Body of pancreas (tissue), 4 donors: ENCODE data around the gene GPR141. TPM values are rescaled to one million over a fixed set of nuclear protein-coding genes. Genes with fewer than 3 reads are reported as not detected.

Experiments used
- ATAC-seq: fragments of 150-250 bp; one replicate; pipeline ENCODE4 v1.9.1; 2016
- DNase-seq, 4 donors: peaks; one replicate each; pipeline ENCODE4 v3.0.0-alpha.2; 2019
- H3K27ac ChIP-seq, 4 donors: fragments of 200-600 bp; sonication (generic); 1 replicate in 3 of 4; 2 replicates in 1 of 4; pipeline versions ENCODE4 v1.5.1 to v1.6.1; 2016 to 2019; ENCODE audit warnings: mild to moderate bottlenecking in 1 of 4, mixed read lengths in 1 of 4, moderate library complexity in 1 of 4
- H3K27me3 ChIP-seq, 2 donors: fragments of 200-600 bp; sonication (generic); one replicate each; pipeline ENCODE4 v1.6.0; 2016; ENCODE audit warnings: mild to moderate bottlenecking in 1 of 2
- H3K36me3 ChIP-seq, 2 donors: fragments of 200-600 bp; sonication (generic); replicated peaks in 1 of 2; 2 replicates each; pipeline ENCODE4 v1.5.1; 2016; ENCODE audit warnings: low read depth in 2 of 2; ENCODE audit not compliant: insufficient read depth in 1 of 2
- H3K4me1 ChIP-seq: fragments of 200-600 bp; sonication (generic); one replicate; pipeline ENCODE4 v1.6.0; 2016
- H3K4me3 ChIP-seq, 2 donors: fragments of 200-600 bp; sonication (generic); 1 replicate in 1 of 2; 2 replicates in 1 of 2; pipeline ENCODE4 v1.5.1; 2016 to 2019
- H3K9me3 ChIP-seq, 3 donors: fragments of 200-600 bp; sonication (generic); 1 replicate in 2 of 3; 2 replicates in 1 of 3; pipeline ENCODE4 v1.5.1; 2016
- CTCF ChIP-seq, 7 experiments: fragments of 450-650 bp in 4 of 7; fragments of 200-600 bp in 3 of 7; sonication (generic) in 3 of 7; IDR thresholded peaks; one replicate each; pipeline ENCODE4 v1.5.1; 2016 to 2019; ENCODE audit warnings: antibody characterized with exemption in 7 of 7
- POLR2A ChIP-seq, 3 donors: fragments of 450-650 bp; IDR thresholded peaks; one replicate each; pipeline ENCODE4 v1.6.1; 2016; ENCODE audit warnings: antibody characterized with exemption in 3 of 3, mild to moderate bottlenecking in 2 of 3
- WGBS, 2 donors: methylation state at CpG; one replicate each; pipeline ENCODE4 v1.1.5; 2017; 5-methylcytosine and 5-hydroxymethylcytosine counted together
- intact Hi-C: fragments of 100-400 bp; cut with DNase I; formaldehyde crosslinking; loops from one replicate; pipeline ENCODE4 v1.15.1; 2023
- total RNA-seq, 2 donors: library from RNA; depleted of rRNA; stranded (reverse); fragments of >200 nt; gene quantifications; one replicate each; pipeline ENCODE4 v1.1.0, GENCODE V29; 2016

Gene GPR141
- total RNA-seq, 2 donors from 2014 or later: 6.3 TPM; not detected in 1

- TF ChIP-seq CTCF (IDR thresholded peaks at IDR 0.05): no peak
- H3K9me3 ChIP-seq: no peaks in the 10 kb centered on the region
- H3K4me1 ChIP-seq: peaks cover 10% of the 10 kb centered on the region
- H3K4me3 ChIP-seq: no peak overlapping the region
- no peaks in the 10 kb centered on the region for H3K36me3 ChIP-seq
- DNase-seq (no peak), ATAC-seq (no peak)
- WGBS, 2 donors: 85% methylated on average over 1 of the region's 1 CpG
- H3K27ac ChIP-seq: no peak overlapping the region
- intact Hi-C loops: no loop called here
- H3K27me3 ChIP-seq: no peaks in the 10 kb centered on the region
Observed at GRCh38 chr7:37726016-37726415, 42.5 kb downstream of the GPR141 start.

- no peaks in the 10 kb centered on the region for H3K36me3 ChIP-seq
- no peak for TF ChIP-seq POLR2A (IDR thresholded peaks at IDR 0.05)
- TF ChIP-seq CTCF (IDR thresholded peaks at IDR 0.05): no peak
- H3K4me1 ChIP-seq: peaks cover 25% of the 10 kb centered on the region
- H3K27ac ChIP-seq: no peak overlapping the region
- no peaks in the 10 kb centered on the region for H3K9me3 ChIP-seq
- DNase-seq: peak in 1 of 4 donors; percentile 16
- intact Hi-C loops: no loop called here
- no peaks in the 10 kb centered on the region for H3K27me3 ChIP-seq
- no peak overlapping the region for H3K4me3 ChIP-seq
- 50 to 83% methylated on average over 1 of the region's 1 CpG for WGBS, 2 donors
- no peak for ATAC-seq
Observed at GRCh38 chr7:37728747-37729146, 45.2 kb downstream of the GPR141 start.

- Histone ChIP-seq H3K27ac (no peak overlapping the region), H3K4me1 (peaks cover 25% of the 10 kb centered on the region), H3K9me3 (no peaks in the 10 kb centered on the region), H3K4me3 (no peak overlapping the region), H3K36me3 (no peaks in the 10 kb centered on the region), H3K27me3 (no peaks in the 10 kb centered on the region)
- ATAC-seq (no peak), DNase-seq (no peak)
- no peak for TF ChIP-seq POLR2A (IDR thresholded peaks at IDR 0.05)
- intact Hi-C loops: no loop called here
Observed at GRCh38 chr7:37729181-37729580, 45.6 kb downstream of the GPR141 start.

- WGBS, 2 donors: 5 to 16% methylated on average over 4 of the region's 4 CpGs
- no peak for ATAC-seq
Observed at GRCh38 chr7:37730501-37730900, 46.9 kb downstream of the GPR141 start.

GRCh38 chr7:37732253-37732652, 48.7 kb downstream of the GPR141 start:
- ATAC-seq: peak; percentile 53
- intact Hi-C loops: no loop called here
- Histone ChIP-seq H3K27ac (no peak overlapping the region), H3K4me1 (peaks cover 25% of the 10 kb centered on the region), H3K36me3 (no peaks in the 10 kb centered on the region), H3K27me3 (no peaks in the 10 kb centered on the region), H3K9me3 (no peaks in the 10 kb centered on the region), H3K4me3 (no peak overlapping the region)
- TF ChIP-seq CTCF (IDR thresholded peaks at IDR 0.05): peak in 6 of 7 experiments; percentile 14 to 42 (median 22)
- TF ChIP-seq POLR2A (IDR thresholded peaks at IDR 0.05): no peak
- DNase-seq: peak in 2 of 4 donors; percentile 18 to 51
- 15% methylated on average over 3 of the region's 3 CpGs for WGBS, 2 donors

More at GRCh38 chr7:37730501-37730900, 46.9 kb downstream of the GPR141 start:
- Histone ChIP-seq H3K27me3 (no peaks in the 10 kb centered on the region), H3K9me3 (no peaks in the 10 kb centered on the region), H3K27ac (no peak overlapping the region), H3K36me3 (no peaks in the 10 kb centered on the region), H3K4me1 (peaks cover 25% of the 10 kb centered on the region), H3K4me3 (no peak overlapping the region)
- TF ChIP-seq CTCF (IDR thresholded peaks at IDR 0.05) (no peak), POLR2A (IDR thresholded peaks at IDR 0.05) (no peak)
- intact Hi-C loops: no loop called here
- peak in 1 of 4 donors; percentile 10 for DNase-seq
